ENCODE results near the gene PLEKHG2. TPM values are rescaled to one million over a fixed set of nuclear protein-coding genes. Genes with fewer than 3 reads are reported as not detected.

Gene PLEKHG2
- polyA plus RNA-seq, 1 experiment: 20.6 TPM

DNA sequence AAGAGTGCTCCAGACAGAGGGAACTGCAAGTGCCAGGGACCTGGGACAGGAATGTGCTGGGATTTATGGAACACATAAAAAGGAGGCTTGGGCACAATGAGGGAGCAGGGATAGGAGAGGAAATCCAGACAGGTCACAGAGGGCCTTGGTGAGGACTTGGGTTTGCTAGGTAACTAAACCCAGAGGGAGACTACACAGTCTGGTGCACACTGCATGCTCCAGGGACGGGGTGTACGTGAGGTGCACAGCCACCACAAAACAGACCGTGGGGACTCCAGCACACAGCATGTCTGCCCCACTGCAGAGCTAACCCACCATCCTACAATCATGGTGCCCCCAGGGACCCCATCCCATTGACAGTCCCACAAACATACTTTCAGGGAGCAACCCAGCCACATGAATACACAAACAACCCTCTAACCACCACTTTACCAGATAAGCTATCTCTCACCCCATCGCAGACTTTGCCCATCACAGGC lies 11.4 kb upstream of the PLEKHG2 start:
- DNase-seq (ENCODE audit: low read depth): no peak
- no peak overlapping the region for H3K4me3 ChIP-seq (ENCODE audit: low read depth, low read length)
- H3K36me3 ChIP-seq (ENCODE audit: control insufficient read depth, insufficient read depth, low read length): peaks cover 4% of the 10 kb centered on the region
- H3K27me3 ChIP-seq (ENCODE audit: control insufficient read depth, insufficient read depth, low read length): no peaks in the 10 kb centered on the region
- CTCF ChIA-PET: interaction anchor here (0.9 to 9.8 kb wide), 3 partner anchors 11 to 131 kb away, joined by 3 to 178 read pairs (median 7); partner anchors contain the start of genes EID2B, PLEKHG2 and RPS16
- POLR2A ChIA-PET: no interaction called here
- TF ChIP-seq, protein P1, sequence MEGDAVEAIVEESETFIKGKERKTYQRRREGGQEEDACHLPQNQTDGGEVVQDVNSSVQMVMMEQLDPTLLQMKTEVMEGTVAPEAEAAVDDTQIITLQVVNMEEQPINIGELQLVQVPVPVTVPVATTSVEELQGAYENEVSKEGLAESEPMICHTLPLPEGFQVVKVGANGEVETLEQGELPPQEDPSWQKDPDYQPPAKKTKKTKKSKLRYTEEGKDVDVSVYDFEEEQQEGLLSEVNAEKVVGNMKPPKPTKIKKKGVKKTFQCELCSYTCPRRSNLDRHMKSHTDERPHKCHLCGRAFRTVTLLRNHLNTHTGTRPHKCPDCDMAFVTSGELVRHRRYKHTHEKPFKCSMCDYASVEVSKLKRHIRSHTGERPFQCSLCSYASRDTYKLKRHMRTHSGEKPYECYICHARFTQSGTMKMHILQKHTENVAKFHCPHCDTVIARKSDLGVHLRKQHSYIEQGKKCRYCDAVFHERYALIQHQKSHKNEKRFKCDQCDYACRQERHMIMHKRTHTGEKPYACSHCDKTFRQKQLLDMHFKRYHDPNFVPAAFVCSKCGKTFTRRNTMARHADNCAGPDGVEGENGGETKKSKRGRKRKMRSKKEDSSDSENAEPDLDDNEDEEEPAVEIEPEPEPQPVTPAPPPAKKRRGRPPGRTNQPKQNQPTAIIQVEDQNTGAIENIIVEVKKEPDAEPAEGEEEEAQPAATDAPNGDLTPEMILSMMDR (IDR thresholded peaks at IDR 0.05; ENCODE audit: insufficient read depth, low read depth, low read length): no peak

DNA sequence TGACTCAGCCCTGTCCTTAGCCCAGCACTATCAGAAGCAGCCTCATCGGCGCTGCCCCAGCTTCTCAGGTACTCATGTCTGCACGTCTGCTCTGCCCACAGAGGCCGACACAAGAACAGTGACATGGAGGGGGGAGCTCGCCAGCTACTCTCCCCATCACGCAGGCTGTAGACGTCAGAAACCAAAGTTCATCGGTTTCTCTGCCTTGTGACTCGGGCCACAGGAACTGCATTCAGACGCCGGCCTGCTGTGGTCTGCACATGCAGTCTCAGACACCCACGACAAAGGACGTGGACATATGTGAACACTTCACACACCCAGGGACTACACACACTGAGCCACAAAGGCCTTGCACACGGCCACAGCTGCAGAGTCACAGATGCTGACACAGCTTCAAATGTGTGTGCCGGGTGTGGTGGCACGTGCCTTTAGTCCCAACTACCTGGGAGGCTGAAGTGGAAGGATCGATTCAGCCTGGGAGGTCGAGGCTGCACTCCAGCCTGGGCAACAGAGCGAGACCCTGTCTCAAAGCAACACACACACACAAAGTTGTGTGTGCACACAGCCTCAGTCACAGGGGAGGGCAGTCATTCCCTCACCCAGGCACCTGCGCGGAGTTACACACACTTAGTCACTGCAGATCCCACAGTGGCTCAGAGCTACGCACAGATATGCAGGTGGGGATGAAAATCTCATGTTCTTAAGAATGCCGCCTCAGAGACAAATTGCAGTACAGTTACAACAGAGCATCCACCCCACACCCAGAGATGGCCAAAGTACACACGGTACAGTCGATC lies 10.7 kb upstream of the PLEKHG2 start:
- no peaks in the 10 kb centered on the region for H3K27me3 ChIP-seq (ENCODE audit: control insufficient read depth, insufficient read depth, low read length)
- CTCF ChIA-PET: interaction anchor here (0.7 to 9.8 kb wide), 4 partner anchors 10 to 131 kb away, joined by 3 to 178 read pairs (median 5); partner anchors contain the start of genes EID2B, PLEKHG2 and RPS16
- TF ChIP-seq, protein P1 (IDR thresholded peaks at IDR 0.05; ENCODE audit: insufficient read depth, low read depth, low read length): no peak
- no peak for DNase-seq (ENCODE audit: low read depth)
- POLR2A ChIA-PET: interaction anchor here (1.0 kb wide), 1 partner anchor 34 kb away, joined by 4 read pairs; the partner anchor contains the start of gene RPS16
- no peak overlapping the region for H3K4me3 ChIP-seq (ENCODE audit: low read depth, low read length)
- H3K36me3 ChIP-seq (ENCODE audit: control insufficient read depth, insufficient read depth, low read length): peaks cover 4% of the 10 kb centered on the region

DNA sequence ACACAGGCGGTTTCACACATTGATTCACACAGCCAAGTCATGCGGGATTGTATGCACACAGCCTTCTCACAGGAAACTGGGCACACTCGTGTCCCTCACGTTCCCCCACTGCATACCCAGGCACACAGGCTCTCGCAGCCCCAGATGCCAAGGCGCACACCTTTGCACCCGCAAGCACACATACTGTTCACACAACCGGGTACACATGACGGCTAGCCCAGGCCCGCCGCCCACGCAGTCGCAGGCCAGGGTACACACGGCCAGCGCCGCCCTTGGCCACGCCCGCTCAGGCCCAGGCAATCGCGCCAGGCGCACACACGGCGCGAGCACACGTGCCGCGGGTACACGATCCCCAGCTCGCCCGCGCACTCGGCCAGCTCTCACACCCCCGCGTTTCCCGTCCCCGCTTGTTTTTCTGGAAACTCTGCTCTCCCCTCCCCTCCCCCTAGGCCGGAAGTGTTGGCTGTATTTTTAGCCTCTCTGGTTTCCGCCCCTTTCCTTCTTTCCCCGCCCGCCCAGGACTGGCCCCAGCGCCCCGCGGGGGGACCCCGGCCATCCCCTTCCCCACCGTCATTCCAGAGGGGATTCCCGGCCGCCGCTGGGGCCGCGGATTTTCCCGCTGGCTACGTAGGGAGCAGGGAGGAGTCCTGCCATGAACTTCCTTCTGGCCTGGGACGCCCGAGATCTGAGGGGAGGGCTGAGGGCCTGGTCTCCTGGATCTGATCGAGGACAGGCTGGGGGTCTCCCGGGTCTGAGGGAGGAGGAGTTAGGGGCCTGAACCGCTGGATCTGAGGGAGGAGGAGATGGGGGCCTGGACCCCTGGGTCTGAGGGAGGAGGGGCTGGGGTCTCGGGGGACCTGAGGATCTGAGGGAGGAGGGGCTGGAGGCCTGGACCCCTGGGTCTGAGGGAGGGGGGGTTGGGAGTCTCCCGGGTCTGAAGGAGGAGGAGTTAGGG lies 9.8 kb upstream of the PLEKHG2 start:
- ChIA-PET POLR2A (interaction anchor here (1.0 kb wide), 2 partner anchors 33 kb away, joined by 4 read pairs; partner anchors contain the start of gene RPS16), CTCF (interaction anchor here (0.7 to 9.8 kb wide), 6 partner anchors 9 to 130 kb away, joined by 3 to 178 read pairs (median 3); partner anchors contain the start of gene PLEKHG2)
- peak; percentile 46 for DNase-seq (ENCODE audit: low read depth)
- Histone ChIP-seq H3K27me3 (ENCODE audit: control insufficient read depth, insufficient read depth, low read length) (no peaks in the 10 kb centered on the region), H3K36me3 (ENCODE audit: control insufficient read depth, insufficient read depth, low read length) (no peaks in the 10 kb centered on the region; the same call in 1 of the 2 replicates), H3K4me3 (ENCODE audit: low read depth, low read length) (peak overlapping the region; percentile 40)
- TF ChIP-seq, protein P1 (IDR thresholded peaks at IDR 0.05; ENCODE audit: insufficient read depth, low read depth, low read length): no peak

DNA sequence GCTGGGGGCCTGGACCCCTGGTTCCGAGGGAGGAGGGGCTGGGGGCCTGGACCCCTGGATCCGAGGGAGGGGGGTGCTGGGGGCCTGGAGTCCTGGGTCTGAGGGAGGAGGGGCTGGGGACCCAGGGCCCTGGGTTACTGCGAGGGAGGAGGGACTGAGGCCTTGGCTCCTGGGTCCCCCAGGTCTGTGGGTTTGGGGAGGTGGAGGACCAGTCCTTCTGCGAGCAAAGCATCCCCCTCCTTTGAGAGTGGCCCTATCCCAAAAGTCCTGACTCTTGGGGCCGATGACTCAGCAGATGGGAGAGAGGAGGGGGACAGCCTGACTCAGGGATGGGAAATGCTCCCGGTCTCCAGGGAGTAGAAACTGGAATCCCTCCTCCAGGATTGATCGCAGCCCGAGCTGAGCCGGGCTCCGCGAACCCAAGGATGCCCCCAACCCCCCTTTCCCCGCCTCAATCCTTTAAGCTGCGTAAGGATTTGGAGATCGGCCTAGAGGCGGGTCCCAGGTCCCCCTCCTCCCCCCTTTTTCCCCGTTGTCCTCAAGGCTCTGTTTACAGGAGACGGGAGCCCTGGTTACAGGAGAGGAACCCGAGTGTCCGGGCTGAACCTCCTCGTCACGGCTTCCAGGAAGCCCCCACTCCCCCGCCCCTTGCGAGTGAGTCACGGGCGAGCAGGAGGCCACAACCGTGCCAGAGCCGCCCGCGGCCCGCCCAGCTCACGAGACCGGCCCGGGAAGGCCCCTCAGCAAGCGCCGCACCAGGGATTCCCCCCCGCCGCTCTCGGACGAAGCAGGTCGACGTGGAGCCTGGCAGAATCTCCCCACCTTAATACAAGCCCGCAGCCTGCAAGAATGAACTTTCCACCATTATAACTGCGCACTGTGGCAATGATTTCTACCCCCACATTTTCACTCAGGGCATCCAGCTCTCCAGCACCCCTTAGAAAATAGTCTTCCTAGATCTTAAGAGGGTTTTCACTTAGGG lies 8.8 kb upstream of the PLEKHG2 start:
- Histone ChIP-seq H3K36me3 (ENCODE audit: control insufficient read depth, insufficient read depth, low read length) (peaks cover 8% of the 10 kb centered on the region), H3K27me3 (ENCODE audit: control insufficient read depth, insufficient read depth, low read length) (no peaks in the 10 kb centered on the region), H3K4me3 (ENCODE audit: low read depth, low read length) (peak overlapping the region; percentile 40)
- peak; percentile 99 for DNase-seq (ENCODE audit: low read depth)
- ChIA-PET POLR2A (interaction anchor here (1.0 kb wide), 1 partner anchor 32 kb away, joined by 4 read pairs; the partner anchor contains the start of gene RPS16), CTCF (interaction anchor here (0.6 to 1.7 kb wide), 7 partner anchors 8 to 283 kb away, joined by 3 to 5 read pairs (median 3); partner anchors contain the start of gene PLEKHG2)
- TF ChIP-seq, protein P1 (IDR thresholded peaks at IDR 0.05; ENCODE audit: insufficient read depth, low read depth, low read length): no peak
